HepG2 (cell line): ENCODE data around the gene DNAJC9. TPM values are rescaled to one million over a fixed set of nuclear protein-coding genes. Genes with fewer than 3 reads are reported as not detected.
A peak's percentile ranks its signal among the peaks of the same experiment; 100 is the strongest.

Experiments
- CCAR2 ChIP-seq: fragments of 200-400 bp; formaldehyde crosslinking; optimal IDR thresholded peaks from 2 replicates; pipeline ENCODE3; 2018; ENCODE audit warnings: low read depth, mild to moderate bottlenecking, low read length, moderate library complexity
- CEBPB ChIP-seq: IDR thresholded peaks from 2 replicates; pipeline ENCODE4 v1.6.1; 2011; ENCODE audit warnings: low read depth, low read length, improper control_type of control experiment, borderline replicate concordance
- ISX ChIP-seq: sonication (generic); formaldehyde crosslinking; conservative IDR thresholded peaks from 2 replicates; pipeline ENCODE4 v1.5.0; 2020; ENCODE audit warnings: missing genetic modification reagents
- MAZ ChIP-seq, 2 experiments: sonication (generic) in 1 of 2; formaldehyde crosslinking in 1 of 2; IDR thresholded peaks; 2 replicates each; pipeline versions ENCODE4 v1.5.0 to v1.6.1; 2012 to 2020; ENCODE audit warnings: low read depth in 2 of 2, mild to moderate bottlenecking in 2 of 2, borderline replicate concordance in 1 of 2, improper control_type of control experiment in 1 of 2, low read length in 1 of 2, missing genetic modification reagents in 1 of 2, moderate library complexity in 1 of 2
- NFYC ChIP-seq: IDR thresholded peaks from 2 replicates; pipeline ENCODE4 v1.6.1; 2016; ENCODE audit warnings: missing genetic modification reagents, missing compliant biosample characterization
- RARA ChIP-seq: IDR thresholded peaks from 2 replicates; pipeline ENCODE4 v1.6.1; 2016; ENCODE audit warnings: missing genetic modification reagents, missing compliant biosample characterization
- STAT5B ChIP-seq: sonication (generic); formaldehyde crosslinking; IDR thresholded peaks from 2 replicates; pipeline ENCODE4 v1.4.0; 2020; ENCODE audit warnings: missing genetic modification reagents
- ZC3H13 ChIP-seq: sonication (generic); formaldehyde crosslinking; IDR thresholded peaks from 2 replicates; pipeline ENCODE4 v1.8.1; 2023; ENCODE audit warnings: mild to moderate bottlenecking, missing genetic modification reagents, moderate library complexity
- ZNF30 ChIP-seq: sonication (generic); formaldehyde crosslinking; IDR thresholded peaks from 2 replicates; pipeline ENCODE4 v1.5.0; 2020; ENCODE audit warnings: mild to moderate bottlenecking, missing genetic modification reagents
- ZNF383 ChIP-seq: sonication (generic); formaldehyde crosslinking; IDR thresholded peaks from 2 replicates; pipeline ENCODE4 v1.4.0; 2020; ENCODE audit warnings: missing genetic modification reagents, mild to moderate bottlenecking, borderline replicate concordance
- ZNF430 ChIP-seq: sonication (generic); formaldehyde crosslinking; IDR thresholded peaks from 2 replicates; pipeline ENCODE4 v1.9.0; 2021; ENCODE audit warnings: mild to moderate bottlenecking, missing genetic modification reagents
- ZNF703 ChIP-seq: sonication (generic); formaldehyde crosslinking; IDR thresholded peaks from 2 replicates; pipeline ENCODE4 v1.5.1; 2020; ENCODE audit warnings: missing genetic modification reagents, mild to moderate bottlenecking, moderate library complexity, borderline replicate concordance
- polyA plus RNA-seq, 8 experiments: library from polyadenylated mRNA; depleted of rRNA in 3 of 8; stranded (reverse) in 7 of 8; unstranded in 1 of 8; fragments of >200 nt; fragmentation: Illumina TruSeq in 4 of 8; extraction: Trizol in 4 of 8; gene quantifications; 2 replicates each; pipeline versions ENCODE4 v1.2.1 to v1.2.3, GENCODE V29; 2011 to 2016; ENCODE audit warnings: low read depth in 4 of 8, missing spikeins in 1 of 8, mixed read lengths in 1 of 8; ENCODE audit not compliant: insufficient read depth in 1 of 8
- total RNA-seq, 5 experiments: library from RNA; depleted of rRNA; stranded (reverse); fragments of >200 nt; fragmentation: Illumina TruSeq; extraction: Trizol; gene quantifications; 2 replicates each; pipeline ENCODE4 v1.2.3, GENCODE V29; 2016; ENCODE audit warnings: low read depth in 1 of 5
- TF ChIP-seq, protein P1 (sequence below): sonication (generic); formaldehyde crosslinking; IDR thresholded peaks from 2 replicates; pipeline ENCODE4 v1.5.1; 2020; ENCODE audit warnings: mild to moderate bottlenecking, missing genetic modification reagents
- TF ChIP-seq, protein P2 (sequence below): sonication (generic); formaldehyde crosslinking; IDR thresholded peaks from 2 replicates; pipeline ENCODE4 v1.5.0; 2020; ENCODE audit warnings: missing genetic modification reagents
- TF ChIP-seq, protein P3 (sequence below): IDR thresholded peaks from 2 replicates; pipeline ENCODE4 v1.6.1; 2016; ENCODE audit warnings: missing compliant biosample characterization, missing genetic modification reagents, borderline replicate concordance
- TF ChIP-seq, protein P4 (sequence below): sonication (generic); formaldehyde crosslinking; IDR thresholded peaks from 2 replicates; pipeline ENCODE4 v1.5.1; 2020; ENCODE audit warnings: missing genetic modification reagents, mild to moderate bottlenecking, borderline replicate concordance
- TF ChIP-seq, protein P5 (sequence below): sonication (generic); formaldehyde crosslinking; IDR thresholded peaks from 2 replicates; pipeline ENCODE4 v1.5.1; 2020; ENCODE audit warnings: mild to moderate bottlenecking, moderate library complexity, missing genetic modification reagents

DNAJC9 gene
- total and polyA plus RNA-seq, 2 of the 13 experiments (the other 11 are each of a cell fraction or from before 2014, with no cell fraction given), result 15.9 to 60.3 TPM

DNA sequence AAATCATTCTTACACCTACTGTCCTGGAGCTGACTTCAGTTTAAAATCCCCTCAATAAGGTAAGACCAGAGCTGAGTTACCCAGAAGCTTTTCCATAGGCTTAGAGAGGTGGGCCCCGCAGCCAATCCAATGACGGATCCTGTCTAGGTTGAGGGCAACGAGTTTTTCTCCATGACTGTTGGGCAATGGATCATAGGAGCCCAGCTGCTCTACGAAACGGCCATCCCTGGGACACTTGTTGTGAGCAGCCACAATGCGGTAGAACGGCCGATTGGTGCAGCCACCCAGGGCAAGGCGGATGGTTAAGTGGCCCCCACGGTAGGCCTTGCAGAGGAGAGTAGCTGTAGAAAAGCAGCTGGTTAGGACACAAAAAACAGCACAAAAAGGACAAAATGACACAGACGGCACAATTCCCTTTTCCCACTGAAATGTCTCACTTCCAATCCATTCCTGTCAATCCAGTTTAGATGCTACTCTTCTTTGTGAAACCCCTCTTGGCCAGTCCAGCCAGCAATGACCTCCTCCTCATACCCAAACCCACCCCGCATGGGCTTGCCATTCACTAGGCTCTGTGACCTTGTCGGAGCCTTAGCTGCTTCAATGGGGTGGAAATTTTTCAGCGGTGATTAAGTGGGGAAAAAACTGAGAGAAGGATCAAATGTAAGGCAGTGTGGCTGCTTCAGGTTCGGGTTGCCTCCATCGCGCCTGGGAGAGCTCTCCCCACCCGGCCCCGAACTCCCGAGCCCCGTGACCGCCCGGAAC, 4.8 kb upstream of the DNAJC9 start (continued):
- TF ChIP-seq, protein P1, sequence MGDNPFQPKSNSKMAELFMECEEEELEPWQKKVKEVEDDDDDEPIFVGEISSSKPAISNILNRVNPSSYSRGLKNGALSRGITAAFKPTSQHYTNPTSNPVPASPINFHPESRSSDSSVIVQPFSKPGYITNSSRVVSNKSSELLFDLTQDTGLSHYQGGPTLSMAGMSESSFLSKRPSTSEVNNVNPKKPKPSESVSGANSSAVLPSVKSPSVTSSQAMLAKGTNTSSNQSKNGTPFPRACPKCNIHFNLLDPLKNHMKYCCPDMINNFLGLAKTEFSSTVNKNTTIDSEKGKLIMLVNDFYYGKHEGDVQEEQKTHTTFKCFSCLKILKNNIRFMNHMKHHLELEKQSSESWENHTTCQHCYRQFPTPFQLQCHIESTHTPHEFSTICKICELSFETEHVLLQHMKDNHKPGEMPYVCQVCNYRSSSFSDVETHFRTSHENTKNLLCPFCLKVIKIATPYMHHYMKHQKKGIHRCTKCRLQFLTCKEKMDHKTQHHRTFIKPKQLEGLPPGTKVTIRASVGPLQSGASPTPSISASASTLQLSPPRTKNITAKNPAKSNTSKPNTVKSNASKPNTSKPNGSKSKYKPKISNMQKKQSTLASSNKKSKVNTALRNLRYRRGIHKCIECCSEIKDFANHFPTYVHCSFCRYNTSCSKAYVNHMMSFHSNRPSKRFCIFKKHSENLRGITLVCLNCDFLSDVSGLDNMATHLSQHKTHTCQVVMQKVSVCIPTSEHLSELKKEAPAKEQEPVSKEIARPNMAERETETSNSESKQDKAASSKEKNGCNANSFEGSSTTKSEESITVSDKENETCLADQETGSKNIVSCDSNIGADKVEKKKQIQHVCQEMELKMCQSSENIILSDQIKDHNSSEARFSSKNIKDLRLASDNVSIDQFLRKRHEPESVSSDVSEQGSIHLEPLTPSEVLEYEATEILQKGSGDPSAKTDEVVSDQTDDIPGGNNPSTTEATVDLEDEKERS, result 0 out of 2 replicates have a peak, but pooled peaks have one; percentile 9
- TF ChIP-seq ISX (CRISPR knock-in tag) (0 out of 2 replicates have a peak, but pooled peaks have one; percentile 47), ZNF383 (no peak), ZNF430 (CRISPR knock-in tag) (no peak), MAZ (IDR thresholded peaks at IDR 0.05; ENCODE audit: borderline replicate concordance, low read depth, low read length) (no peak), MAZ (CRISPR knock-in tag; IDR thresholded peaks at IDR 0.05; ENCODE audit: low read depth) (no peak), NFYC (CRISPR knock-in tag) (peak; percentile 34; the same call in 1 of the 2 replicates), ZNF703 (CRISPR knock-in tag) (no peak), ZNF30 (CRISPR knock-in tag) (0 out of 2 replicates have a peak, but pooled peaks have one; percentile 26), ZC3H13 (CRISPR knock-in tag) (peak; percentile 20; the same call in 1 of the 2 replicates), CCAR2 (no peak), RARA (no peak), STAT5B (CRISPR knock-in tag) (no peak), CEBPB (peak; percentile 81)
- TF ChIP-seq, protein P2, sequence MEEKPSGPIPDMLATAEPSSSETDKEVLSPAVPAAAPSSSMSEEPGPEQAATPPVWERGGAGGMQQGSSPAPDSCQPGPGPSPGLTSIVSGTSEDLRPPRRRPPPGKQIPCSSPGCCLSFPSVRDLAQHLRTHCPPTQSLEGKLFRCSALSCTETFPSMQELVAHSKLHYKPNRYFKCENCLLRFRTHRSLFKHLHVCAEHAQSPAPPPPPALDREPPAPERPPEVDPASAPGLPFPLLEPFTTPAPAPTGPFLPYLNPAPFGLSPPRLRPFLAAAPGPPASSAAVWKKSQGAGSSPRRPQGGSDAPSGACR (CRISPR knock-in tag), result peak; percentile 7; the same call in 1 of the 2 replicates
- TF ChIP-seq, protein P3, sequence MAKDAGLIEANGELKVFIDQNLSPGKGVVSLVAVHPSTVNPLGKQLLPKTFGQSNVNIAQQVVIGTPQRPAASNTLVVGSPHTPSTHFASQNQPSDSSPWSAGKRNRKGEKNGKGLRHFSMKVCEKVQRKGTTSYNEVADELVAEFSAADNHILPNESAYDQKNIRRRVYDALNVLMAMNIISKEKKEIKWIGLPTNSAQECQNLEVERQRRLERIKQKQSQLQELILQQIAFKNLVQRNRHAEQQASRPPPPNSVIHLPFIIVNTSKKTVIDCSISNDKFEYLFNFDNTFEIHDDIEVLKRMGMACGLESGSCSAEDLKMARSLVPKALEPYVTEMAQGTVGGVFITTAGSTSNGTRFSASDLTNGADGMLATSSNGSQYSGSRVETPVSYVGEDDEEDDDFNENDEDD (CRISPR knock-in tag), result no peak
- TF ChIP-seq, protein P4, sequence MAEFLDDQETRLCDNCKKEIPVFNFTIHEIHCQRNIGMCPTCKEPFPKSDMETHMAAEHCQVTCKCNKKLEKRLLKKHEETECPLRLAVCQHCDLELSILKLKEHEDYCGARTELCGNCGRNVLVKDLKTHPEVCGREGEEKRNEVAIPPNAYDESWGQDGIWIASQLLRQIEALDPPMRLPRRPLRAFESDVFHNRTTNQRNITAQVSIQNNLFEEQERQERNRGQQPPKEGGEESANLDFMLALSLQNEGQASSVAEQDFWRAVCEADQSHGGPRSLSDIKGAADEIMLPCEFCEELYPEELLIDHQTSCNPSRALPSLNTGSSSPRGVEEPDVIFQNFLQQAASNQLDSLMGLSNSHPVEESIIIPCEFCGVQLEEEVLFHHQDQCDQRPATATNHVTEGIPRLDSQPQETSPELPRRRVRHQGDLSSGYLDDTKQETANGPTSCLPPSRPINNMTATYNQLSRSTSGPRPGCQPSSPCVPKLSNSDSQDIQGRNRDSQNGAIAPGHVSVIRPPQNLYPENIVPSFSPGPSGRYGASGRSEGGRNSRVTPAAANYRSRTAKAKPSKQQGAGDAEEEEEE, result peak; percentile 47; the same call in 1 of the 2 replicates
- TF ChIP-seq, protein P5, sequence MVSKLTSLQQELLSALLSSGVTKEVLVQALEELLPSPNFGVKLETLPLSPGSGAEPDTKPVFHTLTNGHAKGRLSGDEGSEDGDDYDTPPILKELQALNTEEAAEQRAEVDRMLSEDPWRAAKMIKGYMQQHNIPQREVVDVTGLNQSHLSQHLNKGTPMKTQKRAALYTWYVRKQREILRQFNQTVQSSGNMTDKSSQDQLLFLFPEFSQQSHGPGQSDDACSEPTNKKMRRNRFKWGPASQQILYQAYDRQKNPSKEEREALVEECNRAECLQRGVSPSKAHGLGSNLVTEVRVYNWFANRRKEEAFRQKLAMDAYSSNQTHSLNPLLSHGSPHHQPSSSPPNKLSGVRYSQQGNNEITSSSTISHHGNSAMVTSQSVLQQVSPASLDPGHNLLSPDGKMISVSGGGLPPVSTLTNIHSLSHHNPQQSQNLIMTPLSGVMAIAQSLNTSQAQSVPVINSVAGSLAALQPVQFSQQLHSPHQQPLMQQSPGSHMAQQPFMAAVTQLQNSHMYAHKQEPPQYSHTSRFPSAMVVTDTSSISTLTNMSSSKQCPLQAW (CRISPR knock-in tag), result 0 out of 2 replicates have a peak, but pooled peaks have one; percentile 26
